ENCODE results near the gene GJB3.
"Not testable (repeated sequence)": the region's sequence is repeated elsewhere in the genome, so short reads cannot be mapped to it uniquely, and the experiment has no call there.

GJB3 gene

DNA sequence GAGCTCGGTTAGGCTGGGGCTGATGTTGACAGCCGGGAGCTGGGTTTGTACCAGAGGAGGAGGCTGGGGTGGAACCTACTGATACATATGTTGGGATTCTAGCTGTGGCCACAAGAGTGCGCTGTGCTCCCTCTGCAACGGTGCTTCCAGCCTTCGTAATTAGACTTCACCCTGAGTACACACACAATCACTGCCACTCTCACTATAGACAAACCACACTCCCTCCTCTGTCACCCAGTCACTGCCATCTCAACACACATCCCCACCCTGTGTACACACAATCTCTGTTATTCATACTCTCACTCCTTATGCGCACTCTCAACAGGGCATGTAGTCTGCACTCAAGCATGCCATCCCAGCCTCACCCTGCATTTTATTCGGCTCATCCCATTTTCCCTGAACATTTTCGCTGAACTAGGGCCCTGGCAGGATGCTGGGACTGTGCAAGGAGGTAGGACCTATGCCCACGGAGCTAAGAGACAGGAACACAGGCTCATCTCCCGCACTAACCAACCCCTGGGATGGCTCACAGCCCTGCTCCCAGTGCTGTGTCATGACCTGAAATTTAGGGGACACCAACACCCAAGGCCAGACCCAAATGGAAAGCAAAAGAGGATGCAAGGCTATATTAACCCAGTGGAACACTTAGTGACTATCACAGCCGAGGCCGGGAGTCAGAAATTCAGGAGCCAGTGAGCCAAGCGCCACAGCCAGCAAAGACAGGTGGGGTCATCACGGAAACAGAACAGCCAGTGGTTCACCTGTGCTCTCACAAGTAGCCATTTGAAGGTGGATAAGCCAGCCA is 5.7 kb downstream of the GJB3 start:
- peak; percentile 38 for DNase-seq

DNA sequence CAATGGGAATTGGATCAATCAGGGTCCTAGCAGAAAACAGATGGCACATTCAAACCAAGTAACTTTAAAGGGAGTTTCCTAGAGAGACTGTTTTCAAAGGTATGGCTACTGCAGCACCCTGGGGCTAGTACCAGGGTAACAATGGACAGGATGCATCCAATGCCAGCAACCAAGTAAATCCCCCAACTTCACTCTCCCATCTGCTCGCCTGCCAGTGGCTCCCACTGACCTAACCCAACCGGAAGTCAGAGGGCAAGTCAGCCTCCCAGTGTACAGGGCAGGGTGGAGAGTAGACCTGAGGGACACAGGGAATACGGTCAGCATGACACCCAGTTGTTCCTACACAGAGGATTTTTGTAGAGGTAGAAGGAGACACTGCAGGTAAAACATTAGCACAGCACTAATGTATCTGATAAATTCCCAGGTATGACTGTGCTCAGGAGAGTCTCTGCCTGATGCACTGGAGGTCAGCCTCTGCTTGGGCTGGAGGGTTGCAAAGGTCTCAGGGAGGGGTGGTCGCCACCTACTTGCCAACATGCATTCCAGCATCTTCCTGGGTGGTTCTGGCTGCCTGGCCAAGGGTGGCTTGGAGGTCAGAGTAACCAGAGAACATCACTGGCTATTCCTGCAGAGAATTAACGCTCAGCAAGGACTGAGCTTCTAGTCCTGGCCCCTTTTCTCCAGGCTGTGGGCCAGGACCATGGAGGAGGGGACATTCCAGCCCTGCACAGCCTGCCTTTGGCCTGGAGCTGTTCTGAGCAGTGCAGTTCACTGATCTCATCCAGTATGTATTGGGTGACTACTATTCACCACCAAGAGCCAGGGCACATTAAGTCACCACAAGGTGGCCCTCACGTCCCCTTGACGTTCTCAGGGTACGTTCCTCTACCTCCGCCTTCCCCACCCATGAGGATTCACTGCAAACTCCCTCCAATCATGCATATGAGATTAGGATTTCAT is 6.7 kb downstream of the GJB3 start:
- DNase-seq = no peak

DNA sequence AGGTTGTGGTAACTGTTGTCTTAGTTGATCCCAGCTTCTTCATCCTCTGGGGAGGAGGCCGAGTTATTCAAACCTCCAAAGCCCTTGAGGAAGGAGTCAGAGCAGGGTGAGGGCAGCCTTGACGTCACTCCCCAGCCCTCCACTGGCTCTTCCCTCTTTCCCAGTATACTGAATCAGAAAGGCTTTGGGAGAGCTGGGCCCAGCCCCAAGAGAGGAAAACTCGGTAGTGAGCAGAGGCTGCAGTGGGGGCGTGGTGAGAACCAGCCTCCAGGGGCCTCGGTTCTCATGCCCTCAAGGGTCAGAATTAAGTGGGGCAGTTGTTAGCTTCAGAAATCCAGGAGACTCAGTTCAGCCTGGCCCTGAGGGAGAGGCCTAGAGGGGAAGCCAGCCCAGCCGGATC is 10.0 kb downstream of the GJB3 start:
- DNase-seq = no peak

DNA sequence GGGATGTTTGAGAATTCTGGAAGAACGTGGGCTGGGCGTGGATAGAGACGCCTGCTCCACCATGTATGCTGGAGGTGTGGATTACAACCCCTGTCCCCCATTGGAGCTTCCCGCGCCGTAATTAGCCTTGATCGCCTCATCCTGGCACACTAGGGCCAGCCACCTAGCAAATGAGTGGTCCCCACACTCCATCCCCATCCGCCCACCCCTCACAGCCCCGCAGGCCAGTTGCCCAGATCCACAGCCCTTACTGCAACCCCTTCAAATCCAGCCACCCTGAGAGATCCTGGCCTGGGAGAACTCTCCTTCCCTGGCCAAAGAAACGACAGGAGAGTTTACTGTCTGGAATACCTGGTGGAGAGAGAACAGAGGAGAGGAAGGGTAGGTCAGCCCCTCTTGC is 11.4 kb downstream of the GJB3 start:
- no peak for DNase-seq

DNA sequence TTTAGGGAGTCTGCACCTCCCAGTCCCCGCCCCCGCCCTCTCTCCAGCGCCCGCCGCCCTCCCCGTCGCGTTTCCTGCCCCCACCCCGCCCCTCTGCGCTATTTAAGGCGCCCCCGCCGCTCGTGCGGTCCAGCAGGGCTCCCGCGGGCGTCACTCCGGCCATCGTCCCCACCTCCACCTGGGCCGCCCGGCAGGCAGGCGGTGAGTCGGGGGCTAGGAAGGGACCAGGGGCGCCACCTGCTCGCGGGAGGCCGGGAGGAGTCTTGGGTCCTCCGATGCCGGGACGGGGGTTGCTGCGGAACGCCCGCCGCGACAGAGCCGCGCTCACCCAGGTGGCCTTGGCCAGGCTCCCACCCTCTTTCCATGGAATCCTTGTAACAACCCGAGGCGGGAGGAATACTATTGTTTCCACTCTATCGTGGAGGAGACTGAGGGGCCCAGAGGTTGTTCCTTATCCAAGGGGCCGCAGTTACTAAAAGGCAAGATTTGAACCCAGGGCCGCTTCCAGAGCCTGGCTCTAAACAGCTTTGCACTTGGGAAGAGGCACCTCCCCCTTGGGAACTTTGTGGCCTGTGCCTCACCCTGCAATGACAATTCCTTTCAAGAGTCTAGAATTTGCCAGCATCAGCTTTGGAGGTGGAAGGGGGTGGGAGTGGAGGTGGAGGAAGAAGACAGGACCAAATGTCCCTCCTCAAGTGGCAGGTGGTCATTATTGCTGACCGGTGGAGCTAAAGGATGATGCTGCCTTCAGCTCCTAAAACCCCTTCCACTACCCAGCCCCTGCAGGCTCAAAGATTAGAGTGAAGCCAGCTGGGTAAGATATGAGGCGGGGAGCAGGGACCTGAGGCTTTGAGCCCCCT is 12.1 kb downstream of the GJB3 start, which contains the start of gene GJA4:
GJA4 (plus strand) TSS at position 132 of the 860 bp plus-strand sequence. CDS start 1,215 bp downstream, outside the sequence.
- no peak for DNase-seq

DNA sequence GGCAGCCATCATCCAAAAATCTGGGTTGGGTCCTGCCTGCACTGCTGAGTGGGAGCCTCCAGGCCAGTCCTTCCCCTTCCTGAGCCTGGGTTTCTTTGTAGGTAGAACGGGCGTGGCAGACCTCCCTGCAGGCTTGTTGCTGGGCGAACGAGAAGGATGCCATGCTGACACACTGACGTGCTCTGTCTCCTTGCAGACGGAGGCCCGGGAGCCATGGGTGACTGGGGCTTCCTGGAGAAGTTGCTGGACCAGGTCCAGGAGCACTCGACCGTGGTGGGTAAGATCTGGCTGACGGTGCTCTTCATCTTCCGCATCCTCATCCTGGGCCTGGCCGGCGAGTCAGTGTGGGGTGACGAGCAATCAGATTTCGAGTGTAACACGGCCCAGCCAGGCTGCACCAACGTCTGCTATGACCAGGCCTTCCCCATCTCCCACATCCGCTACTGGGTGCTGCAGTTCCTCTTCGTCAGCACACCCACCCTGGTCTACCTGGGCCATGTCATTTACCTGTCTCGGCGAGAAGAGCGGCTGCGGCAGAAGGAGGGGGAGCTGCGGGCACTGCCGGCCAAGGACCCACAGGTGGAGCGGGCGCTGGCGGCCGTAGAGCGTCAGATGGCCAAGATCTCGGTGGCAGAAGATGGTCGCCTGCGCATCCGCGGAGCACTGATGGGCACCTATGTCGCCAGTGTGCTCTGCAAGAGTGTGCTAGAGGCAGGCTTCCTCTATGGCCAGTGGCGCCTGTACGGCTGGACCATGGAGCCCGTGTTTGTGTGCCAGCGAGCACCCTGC is 13.2 kb downstream of the GJB3 start:
- DNase-seq = no peak

DNA sequence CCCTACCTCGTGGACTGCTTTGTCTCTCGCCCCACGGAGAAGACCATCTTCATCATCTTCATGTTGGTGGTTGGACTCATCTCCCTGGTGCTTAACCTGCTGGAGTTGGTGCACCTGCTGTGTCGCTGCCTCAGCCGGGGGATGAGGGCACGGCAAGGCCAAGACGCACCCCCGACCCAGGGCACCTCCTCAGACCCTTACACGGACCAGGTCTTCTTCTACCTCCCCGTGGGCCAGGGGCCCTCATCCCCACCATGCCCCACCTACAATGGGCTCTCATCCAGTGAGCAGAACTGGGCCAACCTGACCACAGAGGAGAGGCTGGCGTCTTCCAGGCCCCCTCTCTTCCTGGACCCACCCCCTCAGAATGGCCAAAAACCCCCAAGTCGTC is 13.8 kb downstream of the GJB3 start:
- DNase-seq = no peak

DNA sequence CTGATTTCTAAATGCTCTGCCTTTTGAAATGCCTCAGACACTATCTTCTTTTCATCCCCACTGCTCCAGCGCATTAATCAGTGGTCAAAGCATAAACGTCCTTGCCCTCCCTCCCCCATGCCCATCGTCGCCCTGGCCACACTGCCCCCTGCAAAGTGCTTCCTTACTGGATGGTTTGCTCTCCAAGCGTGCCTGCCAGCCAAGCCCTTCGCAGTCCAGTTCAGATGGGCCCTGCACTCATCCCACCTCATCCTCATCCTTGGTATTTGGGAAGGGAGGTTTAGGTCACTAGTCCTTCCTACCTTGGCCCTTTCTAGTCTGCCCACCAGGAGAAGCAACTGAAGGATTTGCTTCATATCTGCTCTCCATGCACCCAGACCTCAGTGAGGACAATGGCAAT is 14.9 kb downstream of the GJB3 start:
- no peak for DNase-seq

DNA sequence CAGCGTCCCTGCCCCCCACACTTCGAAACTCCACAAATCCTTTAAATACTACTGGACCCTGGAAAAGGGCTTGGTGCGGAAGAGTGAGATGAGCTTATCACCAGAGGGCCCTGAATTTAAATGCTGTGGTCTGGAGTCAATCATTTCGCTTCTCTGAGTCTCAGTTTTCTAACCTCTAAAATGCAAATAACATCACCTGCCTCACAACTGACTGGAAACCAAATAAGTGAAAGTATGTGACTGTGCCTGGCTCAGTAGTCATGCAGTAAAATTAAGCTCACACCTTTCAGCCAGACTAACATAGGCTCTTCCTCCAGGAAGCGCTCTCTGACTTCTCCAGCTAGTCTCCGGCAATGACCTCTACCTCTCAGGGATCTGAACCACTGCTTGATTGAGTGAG is 16.0 kb downstream of the GJB3 start:
- no peak for DNase-seq

DNA sequence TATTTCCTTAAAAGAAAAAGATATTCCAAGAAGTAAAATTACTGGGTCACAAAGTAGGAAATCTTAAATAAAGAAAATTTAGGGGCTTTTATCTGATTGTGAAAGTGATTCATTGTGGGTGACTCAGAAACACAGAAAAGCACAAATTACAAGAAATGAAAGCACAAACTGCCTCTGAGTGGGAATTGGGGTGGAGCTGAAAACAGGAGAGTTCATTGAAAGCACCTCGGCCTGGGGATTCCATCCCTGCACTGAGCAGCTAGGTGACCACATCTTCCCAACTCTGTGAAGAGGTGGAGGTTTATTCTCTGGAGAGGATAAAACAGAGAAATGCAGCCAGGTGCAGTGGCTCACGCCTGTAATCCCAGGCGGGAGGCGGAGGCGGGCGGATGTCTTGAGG is 19.2 kb downstream of the GJB3 start:
- no peak for DNase-seq

DNA sequence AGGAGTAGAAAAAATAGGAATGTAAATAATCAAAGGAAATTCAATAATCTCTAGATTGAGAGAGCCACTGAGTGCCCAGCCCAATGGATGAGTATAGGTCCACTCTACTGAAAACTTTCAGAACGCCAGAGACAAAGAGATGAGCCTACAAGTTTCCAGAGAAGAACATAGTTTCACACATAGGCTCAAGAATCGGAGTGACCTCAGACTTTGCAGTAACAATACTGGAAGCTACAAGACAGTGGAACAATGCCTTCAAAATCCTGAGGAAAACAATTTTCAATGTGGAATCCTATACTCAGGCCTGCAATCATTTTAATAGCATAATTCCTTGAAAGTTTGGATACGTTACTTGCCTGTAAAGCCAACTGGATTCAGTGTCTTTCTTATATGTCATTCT is 22.8 kb downstream of the GJB3 start:
- no peak for DNase-seq

DNA sequence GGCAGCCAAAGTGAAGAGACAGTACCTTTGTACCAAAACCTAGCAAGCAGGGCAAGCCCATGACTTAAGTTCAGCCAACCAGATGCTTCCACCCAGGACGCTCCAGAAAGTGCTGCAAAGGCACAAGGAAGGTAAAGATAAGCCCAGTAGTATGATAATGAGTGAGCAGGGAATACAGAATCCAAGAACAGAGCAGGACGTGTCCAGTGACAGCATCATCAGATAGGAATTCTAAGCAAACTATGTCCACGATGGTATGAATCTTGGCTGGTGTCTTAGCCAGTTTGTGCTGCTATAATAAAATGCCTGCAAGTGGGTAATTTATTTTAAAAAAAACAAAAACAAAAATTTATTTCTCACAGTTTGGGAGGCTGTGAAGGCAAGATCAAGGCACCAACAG is 25.4 kb downstream of the GJB3 start:
- no peak for DNase-seq

DNA sequence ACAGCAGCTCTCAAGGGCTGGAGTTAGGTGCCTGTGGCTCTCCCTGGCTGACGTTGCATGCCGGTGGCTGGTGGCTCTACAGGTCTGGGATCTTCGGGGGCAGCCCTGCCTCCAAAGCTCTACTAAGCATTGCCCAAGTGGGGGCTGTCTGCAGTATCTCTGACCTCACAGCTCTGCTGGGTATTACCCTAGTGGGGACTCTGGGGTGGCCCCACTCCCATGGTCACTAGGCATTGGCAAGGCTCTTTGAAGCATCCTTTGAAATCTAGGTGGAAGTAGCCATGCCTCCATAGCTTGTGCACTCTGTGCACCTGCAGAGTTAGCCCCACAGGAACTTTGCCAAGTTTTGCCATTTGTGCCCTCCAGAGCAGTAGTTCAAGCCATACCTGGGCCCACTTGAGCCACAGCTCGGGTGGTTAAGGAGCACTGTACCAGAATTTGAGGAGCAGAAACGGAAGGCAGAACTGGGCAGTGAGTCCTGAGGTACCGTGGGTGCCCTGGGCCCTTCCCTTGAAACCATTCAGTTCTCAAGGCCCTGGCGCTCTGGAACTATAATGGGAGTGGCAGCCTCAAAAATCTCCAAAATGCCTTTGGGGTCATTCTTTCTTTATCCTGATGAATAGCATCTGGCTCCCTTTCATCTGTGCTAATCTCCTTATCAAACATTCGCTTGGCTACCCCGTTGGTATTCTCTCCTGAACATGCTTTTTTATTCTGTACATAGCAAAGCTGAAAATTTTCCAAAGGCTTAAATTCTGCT is 27.2 kb downstream of the GJB3 start:
- DNase-seq = no peak

DNA sequence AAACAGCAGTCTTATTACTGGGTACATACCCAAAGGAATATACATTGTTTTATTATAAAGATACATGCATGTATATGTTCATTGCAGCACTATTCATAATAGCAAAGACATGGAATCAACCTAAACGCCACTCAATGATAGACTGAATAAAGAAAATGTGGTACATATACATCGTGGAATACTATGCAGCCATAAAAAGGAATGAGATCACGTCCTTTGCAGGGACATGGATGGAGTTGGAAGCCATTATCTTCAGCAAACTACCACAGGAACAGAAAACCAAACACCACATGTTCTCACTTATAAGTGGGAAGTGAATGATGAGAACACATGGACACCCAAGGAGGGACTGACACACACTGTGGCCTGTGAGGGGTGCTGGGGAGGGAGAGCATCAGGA is 29.8 kb downstream of the GJB3 start:
- not testable (repeated sequence) for DNase-seq

DNA sequence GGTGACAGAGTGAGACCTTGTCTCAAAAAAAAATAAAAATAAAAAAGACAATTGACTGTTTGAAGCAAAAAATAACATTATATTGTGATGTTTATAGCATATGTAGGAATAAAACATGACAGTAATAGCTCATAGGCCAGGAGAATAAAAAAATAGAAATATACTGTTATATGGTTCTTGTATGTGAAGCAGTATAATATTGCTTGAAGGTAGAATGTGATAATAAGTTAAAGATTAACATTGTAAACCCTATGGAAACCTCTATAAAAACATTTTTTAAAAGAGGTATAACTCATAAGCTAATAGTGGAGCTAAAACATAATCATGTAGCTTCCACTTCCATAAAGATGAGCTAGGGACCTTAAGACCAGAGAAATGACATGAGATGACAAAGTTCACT is 35.3 kb downstream of the GJB3 start:
- DNase-seq = no peak

DNA sequence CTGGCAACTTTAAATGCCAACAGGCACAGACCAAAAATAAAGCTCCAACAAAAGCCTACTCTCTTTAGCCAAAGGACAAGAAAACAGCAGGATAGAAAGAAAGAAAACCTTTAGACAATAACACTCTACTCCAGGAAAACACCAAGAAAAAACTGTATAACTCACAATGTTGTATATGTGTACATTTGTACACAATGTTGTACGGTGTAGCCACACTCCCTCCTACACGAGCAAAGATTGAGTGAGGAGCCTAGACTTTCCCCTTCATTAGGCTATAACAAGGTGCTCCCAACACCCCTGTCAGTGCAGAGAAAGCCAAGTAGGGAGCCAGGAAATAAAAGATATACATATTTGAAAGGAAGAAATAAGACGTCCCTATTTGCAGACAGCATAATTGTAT is 35.8 kb downstream of the GJB3 start:
- DNase-seq = no peak

DNA sequence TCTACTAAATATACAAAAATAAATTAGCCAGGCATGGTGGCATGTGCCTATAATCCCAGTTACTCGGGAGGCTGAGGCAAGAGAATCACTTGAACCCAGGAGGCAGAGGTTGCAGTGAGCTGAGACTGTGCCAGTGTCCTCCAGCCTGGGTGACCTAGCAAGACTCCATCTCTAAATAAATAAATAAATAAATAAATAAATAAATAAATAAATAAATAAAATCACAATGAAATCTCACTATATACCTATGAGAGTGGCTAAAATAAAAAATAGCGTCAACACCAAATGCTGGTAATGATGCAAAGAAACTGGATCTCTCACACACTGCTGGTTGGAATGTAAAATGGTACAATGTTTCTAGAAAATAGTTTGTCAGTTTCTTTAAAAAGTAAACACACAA is 37.8 kb downstream of the GJB3 start:
- DNase-seq = not testable (repeated sequence)

DNA sequence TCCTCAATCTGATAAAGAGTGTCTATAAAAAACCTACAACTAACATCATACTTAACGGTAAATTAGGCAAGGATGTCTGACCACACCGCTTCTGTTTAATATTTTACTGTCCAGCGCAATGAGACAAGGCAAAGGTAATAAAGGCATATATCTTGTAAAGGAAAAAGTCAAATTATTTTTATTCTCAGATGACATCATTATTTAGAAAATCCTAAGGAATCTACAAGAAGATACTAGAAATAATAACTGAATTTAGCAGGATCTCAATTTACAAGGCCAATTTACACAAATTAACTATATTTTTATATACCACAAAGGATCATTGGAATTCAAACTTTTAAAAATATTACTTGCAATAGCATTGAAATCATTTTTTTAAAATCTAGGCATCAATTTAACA is 41.2 kb downstream of the GJB3 start:
- no peak for DNase-seq

DNA sequence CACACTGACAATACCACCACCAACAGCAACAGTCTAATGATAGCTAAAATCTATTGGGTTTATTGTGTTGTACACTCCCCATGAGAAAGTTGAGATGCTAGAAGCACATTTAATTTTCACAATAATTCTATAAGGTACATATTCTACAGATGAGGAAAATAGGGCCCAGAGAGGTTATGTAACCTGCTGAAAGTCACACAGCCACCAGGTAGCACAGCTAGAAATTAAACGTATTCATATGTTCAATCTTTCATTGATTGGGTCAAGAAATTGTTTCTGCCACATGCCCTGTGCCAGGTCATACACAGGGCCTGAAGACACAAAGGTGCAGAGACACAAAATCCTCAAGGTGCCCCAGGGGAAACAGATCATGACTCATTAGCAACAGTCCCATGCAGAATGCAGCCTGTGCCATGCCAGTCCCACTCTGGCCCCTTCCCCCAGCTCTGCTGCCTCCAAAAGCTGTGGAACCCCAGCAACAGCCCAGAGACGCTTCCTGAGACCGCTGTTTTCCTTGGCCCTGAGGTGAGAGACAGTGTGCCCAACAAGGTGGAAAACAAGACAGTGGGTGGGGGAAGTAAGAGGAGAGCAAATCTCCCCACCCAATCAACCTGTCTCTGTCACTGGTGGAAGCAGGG is 43.9 kb downstream of the GJB3 start:
- DNase-seq = no peak

DNA sequence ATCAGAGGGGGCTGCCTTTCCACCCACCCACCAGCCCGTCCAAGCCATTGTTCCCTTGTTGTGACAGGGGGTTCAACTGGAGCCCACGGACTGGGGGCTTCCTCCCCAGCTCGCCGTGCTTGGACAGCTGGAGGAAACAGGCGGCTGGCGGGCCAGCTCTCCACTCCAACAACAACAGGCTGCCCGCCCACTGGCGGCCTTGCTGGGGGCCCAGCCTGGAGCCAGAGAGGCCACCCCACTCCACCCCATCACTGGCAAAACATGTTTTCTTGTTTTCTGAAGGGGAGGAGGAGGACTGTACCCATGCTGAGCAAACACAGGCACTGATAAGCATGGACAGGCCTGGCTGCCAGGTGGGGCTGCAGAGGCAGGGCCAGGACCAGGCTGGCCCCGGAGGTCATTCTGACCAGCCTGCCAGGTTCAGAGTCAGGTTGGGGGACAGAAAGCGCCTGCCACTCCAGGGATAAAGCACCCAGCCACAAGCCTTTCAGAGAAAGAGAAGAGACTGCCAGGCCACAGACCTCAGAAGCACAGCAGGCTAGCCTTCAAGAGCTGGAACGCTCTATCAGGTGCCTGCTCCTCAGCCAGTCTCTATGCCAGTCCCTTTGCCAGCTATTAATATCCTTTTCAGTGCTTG is 44.6 kb downstream of the GJB3 start:
- no peak for DNase-seq
